MG63 (cell line): ENCODE data around the gene HOXD12. TPM values are rescaled to one million over a fixed set of nuclear protein-coding genes. Genes with fewer than 3 reads are reported as not detected.

Experiments
- DNase-seq: peaks from one replicate; pipeline ENCODE4 v3.0.0-alpha.2; 2020
- H3K27me3 ChIP-seq: fragments of 250-450 bp; sonication (Bioruptor Pico); 2 replicates; pipeline ENCODE4 v1.5.1; 2020; ENCODE audit warnings: mild to moderate bottlenecking, moderate library complexity
- H3K36me3 ChIP-seq: fragments of 250-450 bp; sonication (Bioruptor Pico); 2 replicates; pipeline ENCODE4 v1.5.1; 2020; ENCODE audit warnings: mild to moderate bottlenecking, moderate library complexity
- H3K4me3 ChIP-seq: fragments of 250-450 bp; sonication (Bioruptor Pico); 2 replicates; pipeline ENCODE4 v1.5.1; 2020; ENCODE audit warnings: mild to moderate bottlenecking, moderate library complexity
- H3K9me3 ChIP-seq: fragments of 250-450 bp; sonication (Bioruptor Pico); 2 replicates; pipeline ENCODE4 v1.5.1; 2020; ENCODE audit warnings: mild to moderate bottlenecking, moderate library complexity
- total RNA-seq: library from RNA; depleted of rRNA; stranded (reverse); fragments of >200 nt; shearing (Covaris generic); gene quantifications from 2 replicates; pipeline ENCODE4 v1.2.3, GENCODE V29; 2014; ENCODE audit warnings: low replicate concordance

The HOXD12 gene
- total RNA-seq, 1 experiment from 2014 or later = not detected

DNA sequence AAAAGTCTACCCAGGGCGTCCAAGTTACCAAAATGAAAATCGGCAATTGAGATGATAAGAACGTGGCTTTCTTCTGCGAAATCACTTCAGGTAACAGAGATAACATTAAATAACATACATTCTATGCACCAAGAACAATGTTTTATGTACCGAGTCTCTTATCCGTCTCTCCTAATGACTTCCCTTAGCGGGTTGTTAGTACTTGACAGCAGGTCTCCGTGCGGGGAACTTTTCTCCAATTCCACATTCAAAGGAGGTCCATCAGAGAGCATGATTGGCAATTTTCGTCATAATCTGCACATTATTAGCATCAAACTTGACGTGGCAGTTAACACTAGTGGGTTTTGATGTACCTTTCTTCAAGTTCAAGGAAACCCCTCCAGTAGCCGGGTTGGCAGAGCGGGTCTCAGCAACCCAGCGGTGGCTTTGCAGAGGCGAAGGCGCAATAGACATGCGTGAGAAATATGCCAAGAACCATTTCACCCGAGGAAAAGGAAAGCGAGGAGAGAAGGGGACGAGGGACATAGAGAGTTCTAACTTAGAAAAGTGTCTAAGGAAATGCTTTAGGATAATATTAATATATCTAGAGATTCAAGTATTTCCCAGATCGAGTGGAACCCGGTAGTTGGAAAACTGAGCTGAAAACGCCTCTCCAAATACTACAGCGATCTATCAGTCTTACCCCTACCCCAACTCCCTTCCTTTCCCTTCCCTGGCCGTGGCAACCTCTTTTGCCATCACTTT lies 20.9 kb upstream of the HOXD12 start:
- DNase-seq = no peak
- Histone ChIP-seq H3K36me3 (no peaks in the 10 kb centered on the region), H3K9me3 (peaks cover 11% of the 10 kb centered on the region), H3K4me3 (peak overlapping the region; percentile 40), H3K27me3 (peaks cover 65% of the 10 kb centered on the region)

DNA sequence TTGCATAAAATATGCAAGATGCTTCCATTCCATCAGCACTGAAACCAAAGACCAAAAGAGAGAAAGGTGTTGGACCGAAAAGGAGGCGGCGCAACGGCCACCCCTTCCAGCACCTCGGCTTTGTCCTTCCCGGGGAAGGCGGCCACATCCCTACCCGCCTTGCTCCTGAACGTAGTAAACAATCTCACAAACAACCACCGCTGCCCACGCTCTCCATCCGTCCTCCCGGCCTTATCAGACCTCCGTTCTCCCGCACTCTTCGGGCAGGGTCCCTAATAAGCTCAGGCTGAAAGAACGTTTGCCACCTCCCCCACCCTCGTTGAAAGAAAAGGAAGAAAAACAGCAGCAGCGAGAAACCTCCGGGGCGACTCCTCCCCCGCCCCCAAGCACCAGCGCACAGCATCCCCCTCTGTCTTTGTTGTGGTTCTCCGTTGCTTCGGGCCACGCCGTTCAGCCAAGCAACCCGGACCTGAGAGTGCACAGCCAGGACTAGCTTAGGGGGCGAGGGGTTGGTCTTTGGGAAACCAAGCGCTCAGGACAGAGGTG lies 20.2 kb upstream of the HOXD12 start:
- Histone ChIP-seq H3K4me3 (peak overlapping the region; percentile 40), H3K27me3 (peaks cover 69% of the 10 kb centered on the region), H3K9me3 (peaks cover 11% of the 10 kb centered on the region), H3K36me3 (no peaks in the 10 kb centered on the region)
- DNase-seq = no peak

DNA sequence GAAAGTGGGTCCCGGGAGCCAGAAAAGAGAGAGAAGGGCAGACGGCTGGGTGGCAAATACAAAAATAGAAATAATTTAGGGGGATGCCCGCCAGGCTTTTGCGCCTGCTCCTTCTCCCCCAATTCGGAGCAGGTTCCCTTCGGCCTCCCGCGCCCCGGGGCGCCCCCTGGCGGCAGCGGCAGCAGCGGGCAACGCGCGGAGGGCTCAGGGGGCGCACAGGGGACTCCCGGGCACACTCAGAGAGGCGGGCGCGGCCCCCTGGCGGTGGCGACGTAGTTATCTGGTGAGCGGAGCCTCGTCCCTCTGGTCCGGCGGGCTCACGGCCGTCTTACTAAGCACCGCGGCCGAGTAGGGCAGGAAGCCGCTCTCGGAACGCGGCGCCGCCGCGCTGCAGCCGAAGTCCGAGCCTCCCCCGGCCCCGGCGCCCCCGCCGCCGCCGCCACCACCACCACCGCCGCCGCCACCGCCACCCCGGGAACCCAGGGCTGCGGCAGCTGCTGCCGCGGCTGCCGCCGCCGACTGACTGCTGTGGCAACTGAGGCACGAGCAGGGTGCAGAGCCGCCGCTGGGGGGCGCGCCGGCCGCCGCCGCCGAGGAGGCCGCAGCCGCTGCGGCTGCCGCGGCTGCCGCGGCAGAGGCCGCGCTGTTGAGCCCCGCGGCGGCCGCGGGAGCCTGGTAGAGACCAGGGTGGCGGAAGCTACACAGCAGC lies 19.6 kb upstream of the HOXD12 start:
- peaks cover 76% of the 10 kb centered on the region for H3K27me3 ChIP-seq
- DNase-seq = peak; percentile 80
- peaks cover 11% of the 10 kb centered on the region for H3K9me3 ChIP-seq
- H3K4me3 ChIP-seq = peak overlapping the region; percentile 40
- H3K36me3 ChIP-seq = no peaks in the 10 kb centered on the region

- Histone ChIP-seq H3K4me3 (peak overlapping the region; percentile 40), H3K27me3 (peaks cover 83% of the 10 kb centered on the region), H3K9me3 (peaks cover 11% of the 10 kb centered on the region), H3K36me3 (no peaks in the 10 kb centered on the region)
- DNase-seq = peak; percentile 75
These were observed 18.8 kb upstream of the HOXD12 start for GRCh38 chr2:176080540-176081375.

DNA sequence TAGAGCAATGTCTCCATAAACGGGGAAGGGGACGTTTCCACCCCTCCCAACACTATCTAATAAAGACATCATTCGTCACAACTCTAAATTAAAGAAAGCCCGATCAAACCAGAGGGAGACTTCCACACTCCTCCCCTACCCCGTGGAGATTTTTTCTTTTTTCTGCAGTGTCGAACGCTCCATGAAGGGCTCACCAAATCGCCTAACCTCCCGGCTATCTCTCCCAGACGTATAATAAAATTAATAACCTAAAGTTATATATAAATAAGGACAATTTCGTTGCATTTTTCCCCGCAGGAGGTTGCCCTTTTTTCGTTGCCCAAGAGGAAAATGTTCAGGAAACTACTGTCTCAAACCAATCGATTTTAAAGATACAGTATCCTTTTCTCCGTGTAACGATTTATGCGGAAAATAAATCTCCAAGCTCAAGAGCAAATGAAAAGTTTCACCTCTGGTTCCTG lies 18.2 kb upstream of the HOXD12 start:
- no peaks in the 10 kb centered on the region for H3K36me3 ChIP-seq
- no peak for DNase-seq

DNA sequence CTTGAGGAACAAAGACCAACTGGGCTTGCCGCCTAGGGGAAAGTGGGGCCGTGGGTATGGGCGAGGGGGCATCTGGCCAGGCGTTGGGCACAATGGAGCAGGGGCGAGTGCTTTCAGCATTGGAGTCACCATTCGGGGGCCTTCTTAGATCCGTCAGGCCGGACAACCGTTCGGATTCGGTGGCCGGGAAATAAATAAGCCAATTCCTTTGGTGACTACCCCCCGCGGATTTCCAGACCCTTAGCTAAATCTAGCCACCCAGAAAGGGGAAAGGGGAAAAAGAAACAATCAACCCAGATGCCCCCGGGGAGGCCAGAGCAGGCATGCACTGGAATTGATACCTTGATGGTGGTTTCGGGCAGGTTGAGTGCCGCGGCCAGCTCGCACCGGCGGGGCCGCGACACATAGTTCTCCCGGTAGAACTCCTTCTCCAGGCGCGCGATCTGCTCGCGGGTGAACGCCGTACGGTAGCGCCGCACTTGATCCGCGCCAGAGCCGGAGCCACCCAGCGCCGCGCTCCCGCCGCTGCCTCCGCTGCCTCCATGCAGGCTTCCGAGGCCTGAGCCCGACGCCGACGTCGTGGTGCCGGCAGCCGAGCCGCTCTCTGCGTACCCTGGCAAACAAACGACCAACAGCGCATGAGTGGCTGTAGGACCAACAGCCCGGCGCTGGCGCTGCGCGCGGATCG lies 17.6 kb upstream of the HOXD12 start:
- DNase-seq = no peak
- H3K36me3 ChIP-seq = no peaks in the 10 kb centered on the region
- no peak overlapping the region for H3K4me3 ChIP-seq
- H3K9me3 ChIP-seq = peaks cover 11% of the 10 kb centered on the region
- peaks cover 85% of the 10 kb centered on the region for H3K27me3 ChIP-seq

More for the DNA sequence above, 18.2 kb upstream of the HOXD12 start:
- Histone ChIP-seq H3K9me3 (peaks cover 11% of the 10 kb centered on the region), H3K4me3 (no peak overlapping the region), H3K27me3 (peaks cover 89% of the 10 kb centered on the region)

GRCh38 chr2:176082525-176082823 lies 17.1 kb upstream of the HOXD12 start:
- Histone ChIP-seq H3K36me3 (no peaks in the 10 kb centered on the region), H3K4me3 (no peak overlapping the region), H3K27me3 (peaks cover 80% of the 10 kb centered on the region), H3K9me3 (peaks cover 11% of the 10 kb centered on the region)
- DNase-seq = no peak

GRCh38 chr2:176082824-176083751 lies 16.5 kb upstream of the HOXD12 start:
- Histone ChIP-seq H3K9me3 (peaks cover 11% of the 10 kb centered on the region), H3K4me3 (no peak overlapping the region), H3K36me3 (no peaks in the 10 kb centered on the region), H3K27me3 (peaks cover 74% of the 10 kb centered on the region)
- DNase-seq = no peak

- Histone ChIP-seq H3K36me3 (no peaks in the 10 kb centered on the region), H3K9me3 (peaks cover 11% of the 10 kb centered on the region)
- no peak for DNase-seq
These were observed 15.8 kb upstream of the HOXD12 start, which contains the start of gene EVX2 for GRCh38 chr2:176083796-176084261. Gene EVX2, minus strand, starts transcription at chr2:176083962. Its CDS starts 186 bp downstream, at chr2:176083776.

DNA sequence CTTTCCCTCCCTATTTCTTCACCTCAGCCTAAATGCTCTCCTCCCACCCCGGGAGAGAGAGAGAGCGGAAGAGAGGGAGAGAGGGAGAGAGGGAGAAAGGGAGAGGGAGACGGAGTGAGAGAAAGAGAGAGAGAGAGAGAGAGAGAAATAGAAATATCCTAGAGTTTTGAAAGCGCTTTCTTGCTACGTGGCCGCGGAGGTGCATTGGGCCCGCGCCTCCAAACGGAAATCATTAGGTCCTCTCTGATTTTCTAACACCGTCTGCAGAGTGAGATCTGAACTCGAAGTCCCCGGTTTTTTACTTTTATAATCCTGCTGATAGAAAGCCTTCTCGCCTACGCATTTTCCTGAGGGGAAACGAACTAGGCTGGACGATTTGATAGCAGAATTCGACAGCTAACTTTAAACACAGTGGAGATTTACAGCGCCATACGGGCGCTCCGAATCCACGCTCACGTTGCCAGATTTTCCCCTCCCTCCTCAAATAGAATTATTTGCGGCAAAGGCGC lies 14.9 kb upstream of the HOXD12 start:
- Histone ChIP-seq H3K4me3 (no peak overlapping the region), H3K27me3 (peaks cover 66% of the 10 kb centered on the region), H3K9me3 (peaks cover 11% of the 10 kb centered on the region), H3K36me3 (no peaks in the 10 kb centered on the region)
- DNase-seq = no peak

More at GRCh38 chr2:176083796-176084261, 15.8 kb upstream of the HOXD12 start, which contains the start of gene EVX2:
- no peak within 1 kb of the TSS for H3K4me3 ChIP-seq
- peaks cover 69% of the 10 kb centered on the region for H3K27me3 ChIP-seq

- Histone ChIP-seq H3K27me3 (peaks cover 72% of the 10 kb centered on the region), H3K9me3 (peaks cover 11% of the 10 kb centered on the region), H3K4me3 (no peak overlapping the region; the same call in 1 of the 2 replicates), H3K36me3 (no peaks in the 10 kb centered on the region)
- no peak for DNase-seq
These were observed 14.3 kb upstream of the HOXD12 start for GRCh38 chr2:176085120-176085788.

DNA sequence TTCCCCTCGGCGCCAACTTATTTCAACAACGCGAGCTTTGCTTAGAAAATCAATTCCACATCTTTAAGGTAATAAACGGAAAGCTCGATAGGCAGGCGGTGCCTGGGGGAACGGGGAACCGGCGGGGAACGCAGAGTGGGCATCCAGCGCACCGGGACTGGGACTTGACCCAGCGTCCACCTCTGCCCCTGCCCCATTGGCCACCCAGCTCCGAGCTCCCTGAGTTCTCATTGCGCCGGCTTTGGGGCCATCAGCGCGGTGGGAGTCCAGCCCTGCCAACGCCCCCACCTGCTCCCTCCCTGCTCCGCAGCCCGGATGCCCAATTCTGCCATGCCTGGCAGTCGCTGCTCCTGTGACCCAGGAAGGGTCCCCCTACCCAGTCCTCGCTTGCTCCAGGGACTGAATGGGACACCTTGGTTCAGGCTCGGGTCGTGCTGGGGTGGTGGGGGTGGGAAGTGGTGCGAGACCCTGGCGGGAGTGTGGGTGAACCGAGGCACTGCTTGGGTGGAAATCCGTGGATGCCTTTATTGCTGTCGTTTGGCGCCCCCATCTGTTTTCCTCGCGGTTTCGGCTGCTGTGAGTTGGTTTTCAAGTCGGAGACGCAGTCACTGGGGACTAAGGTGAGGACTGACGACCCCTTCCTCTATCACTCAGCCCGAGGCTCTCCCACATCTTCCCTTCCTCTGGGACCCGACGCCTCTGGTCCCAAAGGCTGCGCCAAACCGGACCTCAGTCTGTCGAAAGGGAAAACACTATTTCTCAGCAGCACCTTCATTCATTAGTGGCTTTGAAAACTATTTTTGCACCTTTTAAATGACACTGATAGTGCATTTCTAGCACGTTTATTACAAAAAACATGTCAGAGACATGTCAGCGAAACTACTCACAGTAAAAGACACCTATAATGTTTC lies 13.5 kb upstream of the HOXD12 start:
- DNase-seq = no peak
- peak overlapping the region; percentile 18 for H3K4me3 ChIP-seq
- no peaks in the 10 kb centered on the region for H3K36me3 ChIP-seq

DNA sequence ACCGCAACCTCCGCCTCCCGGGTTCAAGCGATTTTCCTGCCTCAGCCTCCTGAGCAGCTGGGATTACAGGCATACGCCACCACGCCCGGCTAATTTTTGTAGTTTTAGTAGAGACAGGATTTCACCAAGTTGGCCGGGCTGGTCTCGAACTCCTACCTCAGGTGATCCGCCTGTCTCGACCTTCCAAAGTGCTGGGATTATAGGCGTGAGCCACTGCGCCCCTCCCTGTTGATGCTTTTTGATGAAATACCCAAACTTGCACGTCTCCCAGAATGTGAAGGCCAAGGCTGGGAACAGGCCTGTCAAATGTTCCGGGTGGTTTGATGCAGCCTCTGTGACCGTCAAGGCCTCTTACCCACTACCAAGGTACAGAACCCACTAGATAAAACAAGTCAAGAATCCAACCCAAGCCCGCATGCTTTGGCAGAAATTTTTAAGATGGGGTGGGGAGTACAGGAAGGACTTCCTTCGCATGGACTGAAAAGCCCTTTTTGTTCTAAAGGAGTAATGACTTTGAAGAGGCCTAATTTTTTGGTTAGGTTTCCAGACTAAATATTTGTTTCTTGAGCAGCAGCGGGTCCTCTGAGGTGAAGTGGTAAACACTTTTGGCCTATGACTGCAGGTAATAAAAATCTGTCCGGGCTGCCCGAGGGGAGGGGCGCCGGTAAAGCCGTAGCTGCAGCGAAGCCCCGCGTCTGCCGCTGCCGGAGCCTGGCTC lies 12.1 kb upstream of the HOXD12 start:
- Histone ChIP-seq H3K9me3 (no peaks in the 10 kb centered on the region), H3K36me3 (no peaks in the 10 kb centered on the region), H3K27me3 (peaks cover 52% of the 10 kb centered on the region), H3K4me3 (no peak overlapping the region)
- no peak for DNase-seq

More for the DNA sequence above, 13.5 kb upstream of the HOXD12 start:
- peaks cover 66% of the 10 kb centered on the region for H3K27me3 ChIP-seq
- peaks cover 8% of the 10 kb centered on the region for H3K9me3 ChIP-seq
